Measurements from ENCODE around the gene DGKZ. TPM values are rescaled to one million over a fixed set of nuclear protein-coding genes. Genes with fewer than 3 reads are reported as not detected.

Gene DGKZ
- total and polyA plus RNA-seq, 2 donors (not counting 3 experiments of a cell fraction or from before 2014, with no cell fraction given): 88.8 to 127 TPM

- POLR2A ChIA-PET: no interaction called here
- Histone ChIP-seq H3K27ac (ENCODE audit: insufficient read depth, low read depth, low read length) (peak overlapping the region; percentile 37), H3K4me3 (replicated peaks in 1 of 3; ENCODE audit: insufficient read depth in 1 of 3, low read depth in 1 of 3, low read length in 3 of 3) (peak overlapping the region; percentile 38 to 84 (median 63)), H2AFZ (ENCODE audit: low read depth, low read length) (peak overlapping the region; percentile 55), H3K9me3 (replicated peaks; ENCODE audit: control insufficient read depth, insufficient read depth, low read length) (no peaks in the 10 kb centered on the region), H3K4me2 (ENCODE audit: insufficient read depth, low read length) (peak overlapping the region; percentile 44), H3K9me1 (replicated peaks; ENCODE audit: control insufficient read depth, extremely low read depth, insufficient read depth, low read length) (no peaks in the 10 kb centered on the region), H3K27me3 (ENCODE audit: control insufficient read depth in 2 of 2, insufficient read depth in 2 of 2, low read length in 2 of 2) (no peaks in the 10 kb centered on the region), H3K4me1 (ENCODE audit: control insufficient read depth, extremely low read depth, insufficient read depth, low read length) (peaks cover 11% of the 10 kb centered on the region), H3K9ac (replicated peaks; ENCODE audit: extremely low read depth, insufficient read depth, low read length) (peak overlapping the region; percentile 80), H3K36me3 (ENCODE audit: control insufficient read depth in 2 of 2, extremely low read depth in 1 of 2, insufficient read depth in 2 of 2, low read length in 2 of 2) (peaks cover 0 to 12% of the 10 kb centered on the region in 2 experiments), H4K20me1 (replicated peaks; ENCODE audit: control insufficient read depth, extremely low read depth, insufficient read depth, low read length) (no peaks in the 10 kb centered on the region), H3K79me2 (ENCODE audit: control insufficient read depth, insufficient read depth, low read length) (no peaks in the 10 kb centered on the region)
- CTCF ChIA-PET: interaction anchor here (0.7 to 1.6 kb wide), 10 partner anchors 10 to 236 kb away, joined by 3 to 27 read pairs (median 4); partner anchors contain the start of gene CHRM4
- dilution Hi-C loops (cut with MboI; ENCODE audit: extremely low pct_ligation_motif_present, low sequenced_read_pairs): no loop called here
- BruUV-seq (replicated peaks): TSS peak; percentile 50
- DNase-seq (ENCODE audit: low read depth, low spot score) (peak; percentile 52), FAIRE-seq (peak; percentile 31)
- TF ChIP-seq POLR2A (IDR thresholded peaks at IDR 0.05; ENCODE audit: low read depth, low read length) (peak; percentile 40), FOS (IDR thresholded peaks at IDR 0.05; ENCODE audit: borderline replicate concordance, insufficient read depth, low read length) (no peak), JUN (IDR thresholded peaks at IDR 0.05; ENCODE audit: borderline replicate concordance, insufficient read depth, insufficient read length, low read depth) (no peak)
- intact Hi-C loops (cut with micrococcal nuclease): loop anchor here (1.0 to 2.0 kb wide), 2 partner anchors 10 to 235 kb away; partner anchors contain the start of genes ATG13 and HARBI1
Observed at GRCh38 chr11:46381819-46382645, 34.8 kb downstream of the DGKZ start.

DNA sequence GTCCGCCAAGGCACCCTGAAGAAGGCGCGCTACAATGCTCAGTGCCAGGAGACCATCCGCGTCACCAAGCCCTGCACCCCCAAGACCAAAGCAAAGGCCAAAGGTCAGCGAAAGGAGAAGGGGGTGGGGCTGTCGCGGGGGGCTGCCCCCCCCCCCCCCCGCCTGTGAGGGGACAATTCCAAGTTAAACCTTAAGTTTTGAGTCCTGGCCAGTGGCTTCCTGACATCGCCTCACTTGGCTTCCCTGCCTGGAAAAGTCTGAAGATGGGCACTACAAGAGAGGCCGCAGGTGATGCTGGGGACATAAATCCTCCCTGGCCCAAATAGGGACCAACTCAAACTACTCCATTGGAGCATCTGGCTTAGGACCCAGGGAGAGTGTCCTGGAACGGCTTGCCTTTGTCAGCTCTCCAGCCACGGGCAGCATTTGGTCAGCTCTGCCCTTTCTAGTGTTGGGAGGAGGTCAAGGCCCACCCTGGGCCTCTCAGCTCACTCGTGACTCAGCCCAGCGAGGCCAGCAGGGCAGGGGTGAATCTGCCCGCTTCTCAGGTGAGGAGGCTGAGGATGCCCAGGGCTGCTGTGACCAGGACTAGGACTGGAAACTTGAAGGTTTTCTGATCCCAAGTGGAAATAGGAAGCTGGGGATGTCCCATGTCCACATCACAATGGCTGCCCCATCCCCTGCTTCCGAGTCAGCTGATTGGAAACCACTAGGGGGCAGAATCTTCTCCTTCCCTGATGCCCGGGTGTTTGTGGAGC lies 35.6 kb downstream of the DGKZ start:
- TF ChIP-seq POLR2A (IDR thresholded peaks at IDR 0.05; ENCODE audit: low read depth, low read length) (peak; percentile 43), MYC (IDR thresholded peaks at IDR 0.05; ENCODE audit: low read depth, low read length) (no peak), MAX (IDR thresholded peaks at IDR 0.05; ENCODE audit: insufficient read depth, insufficient read length) (no peak), FOS (IDR thresholded peaks at IDR 0.05; ENCODE audit: borderline replicate concordance, insufficient read depth, low read length) (no peak), EZH2 (IDR thresholded peaks at IDR 0.05; ENCODE audit: borderline replicate concordance, low read depth, low read length, severe bottlenecking) (no peak), GATA2 (IDR thresholded peaks at IDR 0.05; ENCODE audit: insufficient read depth, insufficient read length, low read depth, low read length) (no peak), JUN (IDR thresholded peaks at IDR 0.05; ENCODE audit: borderline replicate concordance, insufficient read depth, insufficient read length, low read depth) (no peak), POLR2AphosphoS5 (IDR thresholded peaks at IDR 0.05; ENCODE audit: insufficient read depth, low read depth, low read length) (no peak), CTCF (IDR thresholded peaks at IDR 0.05; ENCODE audit: extremely low read depth in 1 of 2, insufficient read depth in 1 of 2, low read depth in 1 of 2, low read length in 2 of 2) (peak; percentile 69 to 71)
- dilution Hi-C loops (cut with MboI; ENCODE audit: extremely low pct_ligation_motif_present, low sequenced_read_pairs) (no loop called here), intact Hi-C loops (cut with micrococcal nuclease) (no loop called here)
- peak; percentile 93 for FAIRE-seq
- H3K4me3 ChIP-seq (replicated peaks in 1 of 3; ENCODE audit: insufficient read depth in 1 of 3, low read depth in 1 of 3, low read length in 3 of 3): peak overlapping the region in 2 of 3 experiments; percentile 63 to 84
- BruUV-seq (replicated peaks): no TSS peak
- ChIA-PET CTCF (interaction anchor here (0.6 to 1.6 kb wide), 20 partner anchors 9 to 379 kb away, joined by 3 to 27 read pairs (median 4); partner anchors contain the start of gene CHRM4), POLR2A (no interaction called here)
- H3K9ac ChIP-seq (replicated peaks; ENCODE audit: extremely low read depth, insufficient read depth, low read length): no peak overlapping the region
- peaks cover 11% of the 10 kb centered on the region for H3K4me1 ChIP-seq (ENCODE audit: control insufficient read depth, extremely low read depth, insufficient read depth, low read length)
- H3K36me3 ChIP-seq (ENCODE audit: control insufficient read depth in 2 of 2, extremely low read depth in 1 of 2, insufficient read depth in 2 of 2, low read length in 2 of 2): peaks cover 0 to 8% of the 10 kb centered on the region in 2 experiments
- H4K20me1 ChIP-seq (replicated peaks; ENCODE audit: control insufficient read depth, extremely low read depth, insufficient read depth, low read length): no peaks in the 10 kb centered on the region
- no peaks in the 10 kb centered on the region for H3K9me1 ChIP-seq (replicated peaks; ENCODE audit: control insufficient read depth, extremely low read depth, insufficient read depth, low read length)
- H3K27me3 ChIP-seq (ENCODE audit: control insufficient read depth in 2 of 2, insufficient read depth in 2 of 2, low read length in 2 of 2): peaks cover 2 to 6% of the 10 kb centered on the region in 2 experiments
- H3K9me3 ChIP-seq (replicated peaks; ENCODE audit: control insufficient read depth, insufficient read depth, low read length): no peaks in the 10 kb centered on the region
- DNase-seq (ENCODE audit: low read depth, low spot score): peak; percentile 30
- no peaks in the 10 kb centered on the region for H3K79me2 ChIP-seq (ENCODE audit: control insufficient read depth, insufficient read depth, low read length)
- no peak overlapping the region for H2AFZ ChIP-seq (ENCODE audit: low read depth, low read length)
- H3K27ac ChIP-seq (ENCODE audit: insufficient read depth, low read depth, low read length): no peak overlapping the region
- H3K4me2 ChIP-seq (ENCODE audit: insufficient read depth, low read length): peak overlapping the region; percentile 44
